Activated B cell treated with CpG ODN at 0.5 μM for 24 hours (primary cell): ENCODE data around the gene HSD17B4. TPM values are rescaled to one million over a fixed set of nuclear protein-coding genes. Genes with fewer than 3 reads are reported as not detected.

Experiments
- ATAC-seq: fragments of 200-7000 bp; cut with Tn5 transposase; one replicate; pipeline ENCODE4 v1.10.0; 2021; ENCODE audit warnings: low read depth, mild to moderate bottlenecking, moderate library complexity
- CTCF ChIA-PET: fragments of 350-600 bp; sonication (Branson Sonifier 250); formaldehyde crosslinking; loops from one replicate; lab custom pipeline; 2021; ENCODE audit warnings: antibody characterized with exemption; lab: Charles Lee
- POLR2A ChIA-PET: fragments of 350-600 bp; sonication (Branson Sonifier 250); formaldehyde crosslinking; loops from one replicate; lab custom pipeline; 2021; ENCODE audit warnings: antibody characterized with exemption; lab: Charles Lee
- DNase-seq: peaks from one replicate; pipeline ENCODE4 v3.0.0; 2022
- H3K27ac Mint-ChIP-seq: one replicate; pipeline ENCODE4 v1.8.0; 2020; ENCODE audit warnings: mixed read lengths
- H3K27me3 Mint-ChIP-seq: one replicate; pipeline ENCODE4 v1.8.0; 2021; ENCODE audit warnings: mixed read lengths
- H3K36me3 Mint-ChIP-seq: one replicate; pipeline ENCODE4 v1.8.0; 2021; ENCODE audit warnings: low read depth, mixed read lengths
- H3K4me1 Mint-ChIP-seq: one replicate; pipeline ENCODE4 v1.8.0; 2021; ENCODE audit warnings: mixed read lengths
- H3K4me3 Mint-ChIP-seq: one replicate; pipeline ENCODE4 v1.8.0; 2020; ENCODE audit warnings: mild to moderate bottlenecking, mixed read lengths
- H3K9me3 Mint-ChIP-seq: one replicate; pipeline ENCODE4 v1.8.0; 2020; ENCODE audit warnings: mixed read lengths
- intact Hi-C: fragments of 100-400 bp; cut with micrococcal nuclease; formaldehyde crosslinking; loops from one replicate; pipeline ENCODE4 v1.15.1; 2024
- total RNA-seq: library from RNA; stranded (reverse); gene quantifications from 2 replicates; pipeline ENCODE4 v1.2.3, GENCODE V29; 2022
- TF ChIP-seq, protein P1 (sequence below): fragments of 200-600 bp; IDR thresholded peaks from one replicate; pipeline ENCODE4 v1.8.0; 2022; ENCODE audit warnings: antibody characterized with exemption, mild to moderate bottlenecking

The HSD17B4 gene
- total RNA-seq, 1 donor from 2014 or later: 130 TPM

DNA sequence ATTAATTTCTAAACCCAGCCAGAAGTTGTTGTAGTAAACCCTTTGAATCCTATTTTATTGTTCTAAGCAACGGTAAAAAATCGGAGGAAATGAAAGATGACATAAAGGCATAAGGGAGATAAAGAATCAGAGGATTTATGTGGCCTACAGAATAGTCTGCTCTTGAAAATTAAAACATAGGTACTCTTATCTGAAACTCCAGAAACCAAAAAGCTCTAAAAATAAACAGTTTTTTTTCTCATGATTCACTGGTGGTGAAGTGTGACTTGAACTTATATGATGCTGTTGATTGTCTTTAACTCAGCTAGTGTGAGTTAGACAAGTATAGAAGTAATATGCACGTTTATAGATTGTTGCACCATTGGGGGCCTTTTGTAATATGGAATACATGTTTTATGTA, 80.3 kb downstream of the HSD17B4 start:
- Mint-ChIP-seq H3K4me1 (peaks cover 6% of the 10 kb centered on the region), H3K9me3 (no peaks in the 10 kb centered on the region), H3K4me3 (no peak overlapping the region), H3K36me3 (peaks cover 61% of the 10 kb centered on the region), H3K27me3 (no peaks in the 10 kb centered on the region), H3K27ac (no peak overlapping the region)
- CTCF ChIA-PET: no interaction called here
- no peak for ATAC-seq
- POLR2A ChIA-PET: no interaction called here
- intact Hi-C loops: no loop called here
- TF ChIP-seq, protein P1, sequence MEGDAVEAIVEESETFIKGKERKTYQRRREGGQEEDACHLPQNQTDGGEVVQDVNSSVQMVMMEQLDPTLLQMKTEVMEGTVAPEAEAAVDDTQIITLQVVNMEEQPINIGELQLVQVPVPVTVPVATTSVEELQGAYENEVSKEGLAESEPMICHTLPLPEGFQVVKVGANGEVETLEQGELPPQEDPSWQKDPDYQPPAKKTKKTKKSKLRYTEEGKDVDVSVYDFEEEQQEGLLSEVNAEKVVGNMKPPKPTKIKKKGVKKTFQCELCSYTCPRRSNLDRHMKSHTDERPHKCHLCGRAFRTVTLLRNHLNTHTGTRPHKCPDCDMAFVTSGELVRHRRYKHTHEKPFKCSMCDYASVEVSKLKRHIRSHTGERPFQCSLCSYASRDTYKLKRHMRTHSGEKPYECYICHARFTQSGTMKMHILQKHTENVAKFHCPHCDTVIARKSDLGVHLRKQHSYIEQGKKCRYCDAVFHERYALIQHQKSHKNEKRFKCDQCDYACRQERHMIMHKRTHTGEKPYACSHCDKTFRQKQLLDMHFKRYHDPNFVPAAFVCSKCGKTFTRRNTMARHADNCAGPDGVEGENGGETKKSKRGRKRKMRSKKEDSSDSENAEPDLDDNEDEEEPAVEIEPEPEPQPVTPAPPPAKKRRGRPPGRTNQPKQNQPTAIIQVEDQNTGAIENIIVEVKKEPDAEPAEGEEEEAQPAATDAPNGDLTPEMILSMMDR: no peak
- DNase-seq: no peak

DNA sequence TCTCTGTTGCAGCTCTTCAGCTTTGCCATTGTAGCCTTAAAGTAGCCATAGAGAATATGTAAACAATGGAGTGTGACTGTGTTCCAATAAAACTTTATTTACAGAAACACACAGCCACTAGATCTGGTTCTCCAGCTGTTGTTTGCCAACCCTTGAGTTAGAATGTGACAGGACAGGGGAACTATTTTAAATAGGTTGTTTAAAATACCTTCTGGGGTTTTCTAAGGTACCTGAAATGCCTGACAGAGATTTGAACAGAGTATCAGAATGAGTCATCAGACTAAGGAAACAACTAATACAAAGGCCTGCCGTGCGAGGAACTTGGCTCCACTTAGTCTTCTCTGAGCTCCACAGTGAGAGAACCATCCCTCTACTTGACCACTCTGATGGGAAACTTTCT, 85.4 kb downstream of the HSD17B4 start:
- DNase-seq (no peak), ATAC-seq (peak; percentile 74)
- peaks cover 12% of the 10 kb centered on the region for H3K4me1 Mint-ChIP-seq
- no peaks in the 10 kb centered on the region for H3K9me3 Mint-ChIP-seq
- ChIA-PET CTCF (no interaction called here), POLR2A (interaction anchor here (1.0 kb wide), 1 partner anchor 119 kb away, joined by 3 read pairs; no protein-coding TSS in a partner anchor)
- peaks cover 69% of the 10 kb centered on the region for H3K36me3 Mint-ChIP-seq
- intact Hi-C loops: loop anchor here (2.0 kb wide), 1 partner anchor 13 kb away; no protein-coding TSS in a partner anchor
- no peak overlapping the region for H3K4me3 Mint-ChIP-seq
- H3K27me3 Mint-ChIP-seq: no peaks in the 10 kb centered on the region
- H3K27ac Mint-ChIP-seq: peak overlapping the region; percentile 25
- TF ChIP-seq, protein P1: no peak

DNA sequence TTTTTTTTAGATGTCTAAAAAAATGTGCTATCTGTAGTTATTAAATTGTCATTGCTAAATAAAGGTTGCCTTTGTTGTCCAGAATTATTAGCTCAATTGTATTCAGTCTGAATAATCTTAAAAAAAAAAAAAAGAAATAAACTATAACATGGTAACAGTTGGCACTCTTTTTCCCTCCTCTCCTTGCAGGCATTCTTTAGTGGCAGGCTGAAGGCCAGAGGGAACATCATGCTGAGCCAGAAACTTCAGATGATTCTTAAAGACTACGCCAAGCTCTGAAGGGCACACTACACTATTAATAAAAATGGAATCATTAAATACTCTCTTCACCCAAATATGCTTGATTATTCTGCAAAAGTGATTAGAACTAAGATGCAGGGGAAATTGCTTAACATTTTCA, 89.4 kb downstream of the HSD17B4 start:
- TF ChIP-seq, protein P1: no peak
- CTCF ChIA-PET: no interaction called here
- no peaks in the 10 kb centered on the region for H3K9me3 Mint-ChIP-seq
- ATAC-seq (no peak), DNase-seq (no peak)
- no peaks in the 10 kb centered on the region for H3K27me3 Mint-ChIP-seq
- peaks cover 12% of the 10 kb centered on the region for H3K4me1 Mint-ChIP-seq
- H3K4me3 Mint-ChIP-seq: no peak overlapping the region
- intact Hi-C loops: no loop called here
- POLR2A ChIA-PET: no interaction called here
- no peak overlapping the region for H3K27ac Mint-ChIP-seq
- H3K36me3 Mint-ChIP-seq: peaks cover 59% of the 10 kb centered on the region

DNA sequence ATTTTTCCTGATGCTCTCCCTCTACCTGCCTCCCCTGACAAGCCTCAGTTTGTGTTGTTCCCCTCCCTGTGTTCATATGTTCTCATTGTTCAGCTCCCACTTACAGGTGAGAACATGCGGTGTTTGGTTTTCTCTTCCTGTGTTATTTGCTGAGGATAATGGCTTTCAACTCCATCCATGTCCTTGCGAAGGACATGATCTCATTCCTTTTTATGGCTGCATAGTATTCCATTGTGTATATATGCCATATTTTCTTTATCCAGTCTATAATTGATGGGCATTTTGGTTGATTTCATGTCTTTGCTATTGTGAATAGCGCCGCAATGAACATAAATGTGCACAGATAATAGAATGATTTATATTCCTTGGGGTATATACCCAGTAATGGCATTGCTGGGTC, 99.5 kb downstream of the HSD17B4 start:
- Mint-ChIP-seq H3K4me1 (no peaks in the 10 kb centered on the region), H3K9me3 (peaks cover 12% of the 10 kb centered on the region), H3K27ac (no peak overlapping the region), H3K4me3 (no peak overlapping the region), H3K36me3 (peaks cover 3% of the 10 kb centered on the region), H3K27me3 (peaks cover 3% of the 10 kb centered on the region)
- TF ChIP-seq, protein P1: no peak
- CTCF ChIA-PET: no interaction called here
- DNase-seq: no peak
- intact Hi-C loops: no loop called here
- no peak for ATAC-seq
- POLR2A ChIA-PET: no interaction called here

DNA sequence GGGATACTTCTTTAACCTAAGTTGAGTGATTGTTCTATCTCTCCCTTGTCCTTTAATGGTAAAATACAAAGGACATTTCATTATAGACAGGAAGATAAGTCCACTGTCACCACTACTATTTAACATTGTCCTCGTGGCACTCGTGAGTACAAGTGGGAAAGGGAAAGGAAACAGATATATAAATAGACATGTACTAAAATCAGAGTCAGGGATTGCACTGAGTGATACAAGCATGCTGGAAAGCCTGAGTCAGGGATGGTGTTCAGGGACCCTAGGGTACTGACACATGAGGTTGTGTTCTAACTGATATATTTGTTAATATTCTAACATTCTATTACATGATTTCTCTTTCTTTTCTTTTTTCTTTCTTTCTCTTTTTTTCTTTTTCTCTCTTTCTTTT, 102.3 kb downstream of the HSD17B4 start:
- H3K4me1 Mint-ChIP-seq: no peaks in the 10 kb centered on the region
- H3K4me3 Mint-ChIP-seq: no peak overlapping the region
- H3K27ac Mint-ChIP-seq: no peak overlapping the region
- peaks cover 17% of the 10 kb centered on the region for H3K9me3 Mint-ChIP-seq
- POLR2A ChIA-PET: no interaction called here
- intact Hi-C loops: no loop called here
- H3K36me3 Mint-ChIP-seq: peaks cover 8% of the 10 kb centered on the region
- TF ChIP-seq, protein P1: no peak
- ATAC-seq (no peak), DNase-seq (no peak)
- peaks cover 3% of the 10 kb centered on the region for H3K27me3 Mint-ChIP-seq
- CTCF ChIA-PET: no interaction called here
